GM18511 (cell line): ENCODE measurements around the gene SLC26A5.
"Not testable (repeated sequence)": the region's sequence is repeated elsewhere in the genome, so short reads cannot be mapped to it uniquely, and the experiment has no call there.

Source experiments
- ATAC-seq: cut with Tn5 transposase; IDR thresholded peaks from one replicate; pipeline ENCODE4 v1.9.1; 2021; ENCODE audit warnings: mild to moderate bottlenecking, moderate library complexity; ENCODE audit not compliant: unreplicated experiment

Gene SLC26A5

DNA sequence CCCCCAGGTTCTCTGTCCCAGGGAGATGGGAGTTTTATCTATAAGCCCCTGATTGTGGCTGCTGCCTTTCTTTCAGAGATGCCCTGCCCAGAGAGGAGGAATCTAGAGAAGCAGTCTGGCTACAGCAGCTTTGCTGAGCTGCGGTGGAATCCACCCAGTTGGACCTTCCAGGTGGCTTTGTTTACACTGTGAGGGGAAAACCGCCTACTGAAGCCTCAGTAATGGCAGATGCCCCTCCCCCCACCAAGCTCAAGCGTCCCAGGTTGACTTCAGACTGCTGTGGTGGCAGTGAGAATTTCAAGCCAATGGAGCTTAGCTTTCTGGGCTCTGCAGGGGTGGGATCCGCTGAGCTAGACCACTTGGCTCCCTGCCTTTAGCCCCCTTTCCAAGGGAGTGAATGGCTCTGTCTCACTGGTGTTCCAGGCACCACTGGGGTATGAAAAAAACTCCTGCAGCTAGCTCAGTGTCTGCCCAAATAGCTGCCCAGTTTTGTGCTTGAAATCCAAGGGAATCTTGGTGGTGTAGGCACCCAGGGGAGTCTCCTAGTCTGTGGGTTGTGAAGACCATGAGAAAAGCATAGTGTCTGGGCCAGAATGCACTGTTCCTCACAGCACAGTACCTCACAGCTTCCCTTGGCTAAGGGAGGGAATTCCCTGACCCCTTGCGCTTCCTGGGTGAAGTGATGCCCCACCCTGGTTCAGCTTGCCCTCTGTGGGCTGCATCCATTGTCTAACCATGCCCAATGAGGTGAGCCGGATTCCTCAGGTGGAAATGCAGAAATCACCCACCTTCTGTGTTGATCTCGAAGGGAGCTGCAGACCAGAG, 40.0 kb downstream of the SLC26A5 start:
- ATAC-seq, result not testable (repeated sequence)

DNA sequence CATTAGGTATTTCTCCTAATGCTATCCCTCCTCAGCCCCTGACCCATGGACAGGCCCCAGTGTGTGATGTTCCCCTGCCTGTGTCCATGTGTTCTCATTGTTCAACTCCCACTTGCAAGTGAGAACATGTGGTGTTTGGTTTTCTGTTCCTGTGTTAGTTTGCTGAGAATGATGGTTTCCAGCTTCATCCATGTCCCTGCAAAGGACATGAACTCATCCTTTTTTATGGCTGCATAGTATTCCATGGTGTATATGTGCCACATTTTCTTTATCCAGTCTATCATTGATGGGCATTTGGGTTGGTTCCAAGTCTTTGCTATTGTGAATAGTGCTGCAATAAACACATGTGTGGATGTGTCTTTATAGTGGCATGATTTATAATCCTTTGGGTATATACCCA, 46.3 kb downstream of the SLC26A5 start:
- not testable (repeated sequence) for ATAC-seq

DNA sequence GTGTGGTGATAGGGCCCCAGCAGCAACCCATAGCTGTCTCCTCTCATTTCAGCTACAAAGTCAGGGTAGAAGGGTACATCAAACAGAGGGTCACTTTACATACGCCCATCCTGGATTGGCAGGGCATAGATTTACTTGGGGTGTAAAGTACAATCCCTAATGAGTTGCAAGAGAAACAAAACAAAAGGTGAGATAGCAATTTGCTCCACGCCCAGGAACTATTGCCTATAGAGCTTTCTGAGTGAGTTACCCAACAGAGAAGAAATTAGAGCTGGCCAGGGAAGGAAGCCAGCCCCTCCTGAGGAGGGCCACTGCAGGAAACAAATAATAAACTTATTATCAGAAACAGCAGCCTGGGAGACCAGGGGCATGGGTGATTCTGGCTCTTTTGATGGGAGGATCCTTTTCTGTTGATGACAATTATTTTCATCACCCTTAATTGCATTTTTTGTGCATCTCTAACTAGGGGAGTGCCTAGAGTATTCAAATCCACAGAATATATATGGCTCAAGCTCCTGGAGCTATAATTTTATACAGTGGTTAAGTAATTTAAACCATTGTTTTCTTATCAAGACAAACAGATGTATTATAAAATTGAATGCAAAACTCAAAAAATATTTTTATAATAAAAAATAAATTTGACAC, 47.4 kb downstream of the SLC26A5 start:
- ATAC-seq, result no peak

DNA sequence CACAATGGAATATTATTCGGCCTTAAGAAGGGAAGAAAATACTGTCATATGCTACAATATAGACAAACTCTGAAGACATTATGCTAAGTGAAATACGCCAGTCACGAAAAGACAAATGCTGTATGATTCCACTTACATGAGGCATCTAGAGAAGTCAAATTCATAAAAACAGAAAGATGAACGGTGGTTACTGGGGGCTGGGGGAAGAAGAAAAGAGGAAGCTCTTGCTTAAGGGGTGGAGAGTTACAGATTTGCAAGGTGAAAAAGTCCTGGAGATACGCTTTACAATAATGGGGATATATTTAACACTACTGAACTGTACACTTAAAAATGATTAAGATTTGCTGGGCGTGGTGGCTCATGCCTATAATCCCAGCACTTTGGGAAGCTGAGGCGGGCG, 49.5 kb downstream of the SLC26A5 start:
- no peak for ATAC-seq

DNA sequence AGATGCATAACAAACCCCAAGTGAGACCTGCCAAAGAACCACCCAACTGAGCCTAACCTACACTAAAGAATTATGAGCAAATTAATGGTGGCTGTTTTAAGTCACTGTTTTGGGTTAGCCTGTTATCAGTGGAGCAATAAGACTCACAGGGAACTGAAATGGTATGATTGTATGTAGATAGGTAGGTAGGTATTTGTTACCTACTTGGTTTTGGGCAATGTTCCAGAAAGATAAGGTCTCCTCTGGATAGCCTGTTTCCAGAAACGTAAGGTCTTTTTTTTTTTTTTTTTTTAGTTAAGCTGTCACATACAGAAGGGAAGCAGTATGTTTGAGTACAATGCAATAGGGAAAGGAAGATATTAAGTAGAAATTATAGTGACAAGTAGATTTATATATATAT, 50.9 kb downstream of the SLC26A5 start:
- no peak for ATAC-seq

DNA sequence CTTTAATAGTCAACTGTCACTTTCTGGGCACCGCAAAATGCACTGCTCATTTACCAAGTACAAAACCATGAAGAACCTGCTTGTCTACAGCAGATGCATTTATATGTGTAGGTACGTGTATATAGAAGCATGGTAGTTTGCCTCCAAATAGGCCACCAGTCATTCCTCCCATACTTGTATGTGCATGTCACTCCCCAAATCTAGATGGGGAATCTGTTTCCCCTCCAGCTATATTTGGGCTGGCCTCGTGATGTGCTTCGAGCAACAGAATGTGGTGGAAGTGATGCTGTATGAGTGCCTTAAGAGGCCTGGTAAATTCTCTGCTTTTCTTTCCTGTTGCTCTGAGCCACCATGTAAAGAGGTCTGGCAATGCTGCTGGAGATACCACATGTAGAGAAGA, 51.4 kb downstream of the SLC26A5 start:
- no peak for ATAC-seq

DNA sequence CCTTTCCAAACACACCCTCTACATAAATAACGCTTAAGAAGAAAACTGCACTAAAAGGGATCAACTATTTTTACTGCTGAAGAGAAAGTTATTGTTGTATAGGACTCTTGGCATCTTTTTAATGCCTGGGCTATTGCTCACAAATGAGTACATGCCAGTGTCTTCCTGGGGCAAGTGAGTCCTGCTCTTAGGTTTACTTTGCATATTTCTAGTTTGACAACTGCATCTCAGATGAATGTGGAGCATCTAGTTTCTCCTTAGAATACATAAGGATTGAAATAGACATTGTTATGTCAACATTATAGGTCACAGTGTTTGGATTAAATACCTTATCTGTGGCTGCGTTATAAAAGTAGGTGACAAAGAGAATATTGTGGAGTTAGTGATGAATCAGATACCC, 54.0 kb downstream of the SLC26A5 start:
- ATAC-seq, result no peak

DNA sequence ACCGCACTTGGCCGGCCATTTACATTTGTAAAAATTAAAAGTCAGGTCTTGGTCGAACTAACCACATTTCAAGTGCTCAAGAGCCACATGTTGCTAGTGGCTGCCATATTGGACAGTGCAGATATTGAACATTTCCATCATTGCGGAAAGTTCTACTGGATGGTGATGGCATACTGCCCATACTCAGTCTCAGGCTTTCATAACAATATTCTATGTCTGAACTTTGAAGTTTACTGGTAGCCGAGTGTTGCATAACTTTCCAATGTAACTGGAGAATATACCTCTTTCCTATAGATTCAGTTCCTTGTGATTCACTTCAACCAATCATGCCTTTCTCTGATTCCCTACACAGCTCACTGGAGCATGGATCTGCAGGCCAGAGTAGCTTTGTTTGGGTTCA, 54.9 kb downstream of the SLC26A5 start:
- no peak for ATAC-seq

DNA sequence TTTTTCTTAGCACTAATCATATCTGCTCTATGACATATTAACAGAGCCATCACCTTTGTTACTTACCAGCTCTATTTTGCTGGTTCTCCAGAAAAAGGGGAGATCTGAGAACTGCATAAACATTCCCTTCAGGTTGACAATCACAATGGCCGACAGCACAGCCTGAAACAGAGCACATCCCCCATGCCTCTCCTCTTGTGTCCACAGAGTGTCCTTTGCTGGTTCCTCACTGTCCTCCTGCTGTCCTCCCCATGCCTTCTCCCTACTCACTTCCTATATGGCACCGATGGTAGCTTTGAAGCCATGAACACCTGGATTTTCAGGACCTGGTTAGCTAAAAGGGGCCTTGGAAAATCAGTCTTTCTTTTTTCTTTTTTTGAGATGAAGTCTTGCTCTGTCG, 56.7 kb downstream of the SLC26A5 start:
- no peak for ATAC-seq

DNA sequence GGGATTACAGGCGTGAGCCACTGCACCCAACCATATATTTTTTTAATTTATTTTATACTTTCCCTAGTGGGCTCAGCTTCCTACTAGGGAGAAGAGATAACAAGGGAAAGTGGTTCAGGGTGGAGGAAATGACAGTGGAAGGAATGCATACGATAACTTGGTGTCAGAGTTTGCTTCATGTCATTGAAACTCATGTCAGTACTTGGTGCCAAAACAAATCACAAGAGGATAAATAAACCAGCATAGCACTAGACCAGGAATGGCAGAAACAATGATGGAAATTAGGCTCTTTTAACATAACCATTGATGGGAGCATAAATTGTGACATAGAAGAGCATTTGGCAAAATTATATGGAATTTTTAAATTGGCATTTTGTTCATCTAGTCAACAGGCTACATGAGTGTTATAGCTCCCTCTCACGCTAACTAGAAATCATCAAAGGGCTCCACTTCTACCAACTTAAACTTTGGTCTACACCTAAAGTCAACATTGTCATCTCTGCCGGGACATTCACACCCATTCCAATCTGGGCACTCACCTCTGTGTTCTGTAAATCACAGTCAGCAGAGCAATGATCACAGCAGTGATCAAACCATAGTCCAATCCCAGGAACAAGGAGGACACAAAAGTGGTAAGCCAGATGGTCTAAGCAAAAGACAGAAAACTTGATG, 57.4 kb downstream of the SLC26A5 start:
- ATAC-seq, result no peak

DNA sequence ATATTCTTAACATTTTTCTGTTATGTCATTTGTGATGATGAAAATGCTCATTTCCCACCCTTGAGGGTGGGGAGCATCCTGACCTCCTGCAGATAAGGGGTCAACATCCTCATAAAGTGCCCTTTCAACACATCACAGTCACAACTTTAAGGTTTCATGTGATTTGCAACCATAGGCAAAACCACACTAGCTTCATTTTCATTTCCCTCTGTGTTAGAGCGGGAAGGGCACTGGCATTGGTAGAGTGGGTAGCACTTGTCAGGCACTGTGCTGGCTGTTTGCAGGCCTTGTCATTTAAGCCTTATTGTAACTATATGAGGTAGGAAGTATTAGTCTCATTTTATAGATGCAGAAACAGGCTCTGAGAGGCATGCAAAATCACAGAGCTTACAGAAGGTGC, 58.8 kb downstream of the SLC26A5 start:
- ATAC-seq, result no peak

DNA sequence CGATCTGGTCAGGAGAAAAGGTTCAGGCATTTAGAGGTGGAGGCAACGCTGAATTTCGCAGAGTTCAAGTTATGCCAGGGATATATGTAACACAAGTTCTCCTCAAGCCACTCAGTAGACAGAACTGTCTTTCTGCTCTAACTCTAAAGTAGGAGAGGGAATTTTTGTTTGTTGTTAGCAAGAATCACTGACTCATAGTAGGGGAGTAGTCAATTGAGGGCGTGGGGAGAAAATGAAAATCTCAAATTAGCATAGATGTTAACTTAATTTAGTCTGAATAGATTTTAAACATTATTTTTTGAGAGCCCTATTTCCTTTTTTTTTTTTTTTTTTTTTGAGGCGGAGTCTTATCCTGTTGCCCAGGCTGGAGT, 64.0 kb downstream of the SLC26A5 start:
- no peak for ATAC-seq

DNA sequence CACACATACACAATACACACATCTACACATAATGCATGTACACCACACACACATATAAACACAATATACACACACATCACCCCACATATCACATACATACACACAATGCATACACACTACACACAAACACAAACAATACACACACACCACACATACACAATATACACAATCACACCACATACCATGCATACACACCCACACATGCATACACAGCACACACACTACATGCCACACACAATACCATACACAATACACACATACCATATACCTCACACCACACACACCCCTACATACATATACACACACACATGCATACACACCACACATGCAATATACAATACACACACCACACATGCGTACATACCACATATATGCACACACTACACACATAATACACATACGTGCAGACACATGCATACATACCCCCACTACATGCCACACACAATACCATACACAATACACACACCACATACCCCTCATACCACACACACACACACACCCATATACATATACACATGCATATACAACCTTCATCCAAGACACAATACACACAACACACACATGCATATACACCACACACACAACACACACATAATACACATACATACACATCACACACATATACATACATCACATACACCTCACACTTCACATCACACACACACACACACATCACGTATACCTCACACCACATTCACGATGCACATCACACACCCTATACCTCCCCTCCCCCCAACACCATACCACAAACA, 64.6 kb downstream of the SLC26A5 start:
- no peak for ATAC-seq

DNA sequence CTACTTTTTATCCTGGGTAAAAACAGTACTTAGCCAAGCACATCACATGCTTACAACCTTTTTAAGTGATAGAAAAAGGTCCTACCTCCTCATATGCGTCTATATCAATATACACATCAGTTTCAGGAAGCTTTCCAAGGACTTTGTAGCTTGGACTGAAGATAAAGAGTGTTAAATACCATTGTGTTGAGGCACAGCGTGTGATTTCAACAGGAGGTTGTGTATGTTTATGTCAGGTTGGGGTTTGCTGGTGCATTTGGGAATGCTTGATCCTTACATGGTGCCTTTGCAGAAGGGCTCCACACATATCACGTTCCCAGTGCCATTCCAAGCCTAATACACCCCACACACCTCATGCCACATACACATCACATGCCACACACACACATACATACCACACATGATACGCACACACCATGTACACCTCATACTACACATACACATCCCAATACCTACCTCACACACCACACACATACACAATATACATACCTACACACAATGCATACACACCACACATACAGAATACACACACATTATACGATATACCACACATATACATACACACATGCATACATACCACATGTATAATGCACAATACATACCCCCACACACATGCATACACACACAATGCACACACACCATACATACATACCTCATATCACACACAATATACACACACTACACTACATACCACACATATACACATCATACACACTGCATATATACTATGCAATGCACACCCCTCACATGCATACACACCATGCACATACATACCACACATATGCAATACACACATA, 65.4 kb downstream of the SLC26A5 start:
- ATAC-seq, result no peak

DNA sequence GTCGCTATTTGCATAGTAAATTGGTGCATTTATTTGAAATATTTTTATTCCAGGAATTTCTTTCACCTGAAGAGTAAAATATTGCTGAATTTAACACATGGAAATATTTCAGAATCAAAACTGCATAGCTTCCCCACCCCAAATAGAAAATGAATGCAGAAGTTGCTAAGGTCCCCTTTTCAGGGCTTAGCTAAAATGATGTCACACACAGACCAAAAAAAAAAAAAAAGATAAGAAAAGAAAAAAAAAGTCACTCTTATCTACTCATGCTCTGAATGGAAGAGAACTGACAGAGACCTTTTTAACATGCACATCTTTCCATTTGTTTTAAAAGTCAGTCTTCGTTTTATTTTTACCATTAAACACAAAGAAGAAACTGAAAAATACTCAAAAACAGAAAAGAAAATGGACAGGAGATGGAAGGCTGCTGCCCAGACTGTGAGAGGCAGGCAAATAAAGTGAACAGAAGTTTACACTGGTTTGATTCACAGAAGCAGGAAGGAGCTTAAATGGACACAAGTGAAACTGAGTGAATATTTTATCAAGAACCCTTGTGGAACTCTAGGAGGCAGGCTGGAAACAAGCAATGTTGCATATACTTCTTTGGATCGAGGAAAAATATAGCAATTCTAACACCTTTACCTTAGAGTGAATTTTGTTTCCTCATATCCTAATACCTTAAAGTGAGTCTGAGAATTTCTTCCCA, 66.6 kb downstream of the SLC26A5 start:
- no peak for ATAC-seq

DNA sequence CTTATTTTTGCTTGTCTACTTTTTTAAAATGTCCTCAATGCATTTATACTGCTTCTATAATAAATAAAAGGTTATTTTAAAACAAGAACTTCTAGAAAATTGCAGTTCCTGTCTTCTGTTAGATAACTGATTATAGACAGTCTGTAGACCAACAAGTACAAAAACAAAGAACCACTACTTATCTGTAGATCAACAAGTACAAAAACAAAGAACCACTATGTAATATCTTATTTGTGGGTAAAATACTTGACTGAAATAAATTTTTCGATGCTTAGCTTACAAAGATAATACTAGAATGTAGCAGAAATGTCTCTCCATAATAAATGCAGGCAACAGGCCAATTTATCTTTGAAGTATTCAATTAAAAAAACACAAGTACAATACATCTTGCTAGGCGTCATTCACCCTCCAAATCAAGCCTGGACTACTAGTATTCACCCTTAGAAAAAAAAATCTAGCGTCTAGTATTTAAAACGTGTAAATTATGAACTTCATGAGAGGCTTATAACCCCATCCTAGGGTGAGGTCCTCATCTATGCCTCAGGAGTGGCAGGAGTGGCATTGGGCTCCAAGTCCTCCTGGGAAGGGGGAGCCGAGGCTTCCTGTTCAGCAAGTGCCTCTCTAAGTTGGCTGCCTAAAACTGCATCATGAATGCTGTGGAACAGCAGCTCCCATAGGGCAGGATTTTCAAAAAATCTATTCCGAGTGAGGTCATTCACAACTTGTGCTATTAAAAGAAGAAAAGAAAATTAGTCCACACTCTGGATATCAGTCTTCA, 72.0 kb downstream of the SLC26A5 start:
- no peak for ATAC-seq

DNA sequence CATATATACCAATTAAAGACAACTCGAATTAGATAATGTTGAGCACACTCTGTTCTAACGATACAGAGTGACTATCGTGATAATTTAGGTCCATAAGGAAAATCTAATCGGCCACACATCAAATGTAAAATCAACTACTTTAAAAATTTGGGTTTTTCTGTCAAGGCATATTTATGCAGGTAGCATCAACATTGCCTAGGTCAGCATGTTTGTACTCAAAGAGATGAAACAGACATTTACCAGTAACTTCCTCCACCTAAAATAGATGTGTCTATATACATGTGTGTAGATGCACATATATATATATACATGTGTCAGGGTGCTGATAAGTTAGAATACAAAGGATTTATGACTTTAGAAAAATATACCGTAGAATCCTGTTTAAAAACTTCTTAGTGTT, 76.6 kb downstream of the SLC26A5 start:
- no peak for ATAC-seq

DNA sequence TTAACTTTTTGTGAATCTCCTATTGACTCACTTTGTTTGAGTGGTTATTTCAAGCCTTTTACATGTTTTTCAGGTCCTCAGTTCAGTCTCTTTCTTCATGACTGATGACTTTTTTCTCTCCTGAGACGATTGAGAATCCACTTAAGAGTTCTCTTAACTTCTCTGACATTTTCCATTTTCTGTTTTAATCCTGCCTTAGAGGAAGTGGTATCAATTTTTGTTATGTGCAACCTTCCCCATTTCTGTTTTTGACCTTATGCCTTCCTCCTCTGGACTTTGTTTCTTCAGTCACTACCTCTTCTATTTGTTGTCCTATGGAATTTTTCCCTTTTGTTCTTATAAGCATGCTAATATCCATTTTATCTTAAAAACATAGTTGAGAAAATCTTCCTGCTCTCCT, 96.2 kb downstream of the SLC26A5 start:
- ATAC-seq, result no peak

DNA sequence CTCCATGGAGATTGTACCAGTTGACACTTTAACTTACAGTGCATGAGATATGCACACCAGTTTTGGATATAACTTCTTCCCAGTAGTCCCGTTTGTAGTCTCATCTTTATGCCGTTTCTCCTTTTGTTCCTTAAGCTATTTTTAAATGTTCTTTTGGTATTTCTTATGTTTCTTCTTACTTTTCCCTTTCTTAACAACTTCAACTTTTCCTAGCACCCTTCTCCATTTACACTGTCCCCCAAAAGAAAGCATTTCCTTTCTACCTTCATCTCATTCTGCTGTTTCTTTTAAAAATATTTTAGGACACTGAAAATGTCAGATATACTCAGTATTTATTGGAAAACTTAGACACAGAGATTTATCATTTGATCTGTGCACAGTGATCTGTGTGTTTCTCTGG, 97.0 kb downstream of the SLC26A5 start:
- no peak for ATAC-seq
